Endothelial cell of umbilical vein (primary cell): ENCODE data around the gene AMN. TPM values are rescaled to one million over a fixed set of nuclear protein-coding genes. Genes with fewer than 3 reads are reported as not detected.

ENCODE experiments used
- BruUV-seq: library from RNA; stranded (reverse); fragments of 400-500 nt; replicated peaks from 2 replicates; lab custom pipeline; 2021; lab: Mats Ljungman, UMichigan
- CTCF ChIA-PET: fragments of 300-600, 350-600 bp; sonication (Branson Sonifier 250); formaldehyde crosslinking; loops from one replicate; lab custom pipeline; 2021; ENCODE audit warnings: antibody characterized with exemption, inconsistent platforms; lab: Charles Lee
- POLR2A ChIA-PET: fragments of 300-600, 350-600 bp; sonication (Branson Sonifier 250); formaldehyde crosslinking; loops from one replicate; lab custom pipeline; 2021; ENCODE audit warnings: antibody characterized with exemption, inconsistent platforms; lab: Charles Lee
- DNase-seq: peaks from one replicate; pipeline ENCODE4 v3.0.0-alpha.2; 2011; ENCODE audit warnings: low read depth, low spot score
- FAIRE-seq: peaks from 2 replicates; lab custom pipeline; 2011; peaks lifted over from hg19 to GRCh38; lab: Jason Lieb, UNC
- H2AFZ ChIP-seq: 2 replicates; pipeline ENCODE4 v1.6.0; 2012; ENCODE audit warnings: low read depth, low read length, control low read depth, inconsistent platforms
- H3K27ac ChIP-seq: 2 replicates; pipeline ENCODE4 v1.5.1; 2011; ENCODE audit warnings: low read depth, mild to moderate bottlenecking, control low read depth, low read length, moderate library complexity; ENCODE audit not compliant: insufficient read depth
- H3K27me3 ChIP-seq, 2 experiments: 2 replicates each; pipeline versions ENCODE4 v1.6.0 to v1.6.1; 2011; ENCODE audit warnings: low read length in 2 of 2, mixed read lengths in 1 of 2; ENCODE audit not compliant: control insufficient read depth in 2 of 2, insufficient read depth in 2 of 2
- H3K36me3 ChIP-seq, 2 experiments: 2 replicates in 1 of 2; 3 replicates in 1 of 2; pipeline ENCODE4 v1.5.1; 2011; ENCODE audit warnings: low read length in 2 of 2, mild to moderate bottlenecking in 1 of 2, moderate library complexity in 1 of 2; ENCODE audit not compliant: control insufficient read depth in 2 of 2, insufficient read depth in 2 of 2; ENCODE audit errors: extremely low read depth in 1 of 2
- H3K4me1 ChIP-seq: 3 replicates; pipeline ENCODE4 v1.5.1; 2011; ENCODE audit warnings: mild to moderate bottlenecking, low read length; ENCODE audit not compliant: control insufficient read depth, insufficient read depth; ENCODE audit errors: extremely low read depth
- H3K4me2 ChIP-seq: 2 replicates; pipeline ENCODE4 v1.6.1; 2011; ENCODE audit warnings: low read length, control low read depth, mixed read lengths; ENCODE audit not compliant: insufficient read depth
- H3K4me3 ChIP-seq, 3 experiments: fragments of 200-600 bp in 1 of 3; sonication (generic), shearing (Covaris generic) in 1 of 3; replicated peaks in 1 of 3; 2 replicates each; pipeline ENCODE4 v1.5.1; 2011 to 2016; ENCODE audit warnings: control low read depth in 3 of 3, low read length in 3 of 3, mild to moderate bottlenecking in 2 of 3, inconsistent platforms in 1 of 3, low read depth in 1 of 3, moderate library complexity in 1 of 3; ENCODE audit not compliant: insufficient read depth in 1 of 3
- H3K79me2 ChIP-seq: 2 replicates; pipeline ENCODE4 v1.6.0; 2012; ENCODE audit warnings: low read length, inconsistent platforms; ENCODE audit not compliant: control insufficient read depth, insufficient read depth
- H3K9ac ChIP-seq: replicated peaks from 2 replicates; pipeline ENCODE3; 2011; ENCODE audit warnings: low read length, control low read depth; ENCODE audit not compliant: insufficient read depth; ENCODE audit errors: extremely low read depth
- H3K9me1 ChIP-seq: replicated peaks from 3 replicates; pipeline ENCODE4 v1.6.0; 2011; ENCODE audit warnings: mild to moderate bottlenecking, low read length; ENCODE audit not compliant: control insufficient read depth, insufficient read depth; ENCODE audit errors: extremely low read depth
- H3K9me3 ChIP-seq: replicated peaks from 2 replicates; pipeline ENCODE4 v1.5.1; 2012; ENCODE audit warnings: low read length, inconsistent platforms; ENCODE audit not compliant: control insufficient read depth, insufficient read depth
- H4K20me1 ChIP-seq: replicated peaks from 2 replicates; pipeline ENCODE3; 2011; ENCODE audit warnings: mild to moderate bottlenecking, low read length; ENCODE audit not compliant: control insufficient read depth, insufficient read depth; ENCODE audit errors: extremely low read depth
- CTCF ChIP-seq, 2 donors: IDR thresholded peaks; 1 replicate in 1 of 2; 2 replicates in 1 of 2; pipeline ENCODE4 v1.5.1; 2011; ENCODE audit warnings: low read length in 2 of 2, mild to moderate bottlenecking in 2 of 2, moderate library complexity in 2 of 2, control low read depth in 1 of 2, inconsistent platforms in 1 of 2, low read depth in 1 of 2; ENCODE audit not compliant: insufficient read depth in 1 of 2; ENCODE audit errors: extremely low read depth in 1 of 2
- FOS ChIP-seq: IDR thresholded peaks from 2 replicates; pipeline ENCODE4 v1.6.1; 2011; ENCODE audit warnings: mild to moderate bottlenecking, low read length, moderate library complexity, borderline replicate concordance; ENCODE audit not compliant: insufficient read depth
- GATA2 ChIP-seq: IDR thresholded peaks from 2 replicates; pipeline ENCODE4 v1.7.0; 2011; ENCODE audit warnings: low read depth, mild to moderate bottlenecking, moderate library complexity, mixed read lengths, low read length; ENCODE audit not compliant: insufficient read length, insufficient read depth
- JUN ChIP-seq: IDR thresholded peaks from 2 replicates; pipeline ENCODE4 v1.6.1; 2011; ENCODE audit warnings: borderline replicate concordance, low read depth; ENCODE audit not compliant: insufficient read length, insufficient read depth
- MAX ChIP-seq: IDR thresholded peaks from 2 replicates; pipeline ENCODE4 v1.6.1; 2011; ENCODE audit not compliant: insufficient read depth, insufficient read length
- MYC ChIP-seq: IDR thresholded peaks from one replicate; pipeline ENCODE4 v1.6.1; 2011; ENCODE audit warnings: mild to moderate bottlenecking, low read depth, low read length
- POLR2A ChIP-seq: IDR thresholded peaks from 2 replicates; pipeline ENCODE4 v1.6.1; 2012; ENCODE audit warnings: low read depth, mild to moderate bottlenecking, control low read depth, low read length
- dilution Hi-C: fragments of 300-500 bp; cut with MboI; formaldehyde crosslinking; loops from one replicate; pipeline ENCODE4 v1.15.0; 2019; ENCODE audit warnings: low sequenced_read_pairs; ENCODE audit not compliant: extremely low pct_ligation_motif_present
- intact Hi-C: fragments of 100-400 bp; cut with micrococcal nuclease; formaldehyde crosslinking; loops from one replicate; pipeline ENCODE4 v1.10.0; 2022
- polyA plus RNA-seq, 4 experiments: library from polyadenylated mRNA; depleted of rRNA in 3 of 4; stranded (reverse) in 3 of 4; unstranded in 1 of 4; fragments of >200 nt; gene quantifications; 2 replicates each; pipeline versions ENCODE4 v1.2.1 to v1.2.3, GENCODE V29; 2011 to 2012; ENCODE audit warnings: missing spikeins in 1 of 4
- total RNA-seq: library from RNA; stranded (reverse); gene quantifications from 2 replicates; pipeline ENCODE4 v1.2.3, GENCODE V29; 2021

AMN gene
- total and polyA plus RNA-seq, 2 donors (not counting 3 experiments of a cell fraction or from before 2014, with no cell fraction given), result 0.03 TPM; not detected in 1

DNA sequence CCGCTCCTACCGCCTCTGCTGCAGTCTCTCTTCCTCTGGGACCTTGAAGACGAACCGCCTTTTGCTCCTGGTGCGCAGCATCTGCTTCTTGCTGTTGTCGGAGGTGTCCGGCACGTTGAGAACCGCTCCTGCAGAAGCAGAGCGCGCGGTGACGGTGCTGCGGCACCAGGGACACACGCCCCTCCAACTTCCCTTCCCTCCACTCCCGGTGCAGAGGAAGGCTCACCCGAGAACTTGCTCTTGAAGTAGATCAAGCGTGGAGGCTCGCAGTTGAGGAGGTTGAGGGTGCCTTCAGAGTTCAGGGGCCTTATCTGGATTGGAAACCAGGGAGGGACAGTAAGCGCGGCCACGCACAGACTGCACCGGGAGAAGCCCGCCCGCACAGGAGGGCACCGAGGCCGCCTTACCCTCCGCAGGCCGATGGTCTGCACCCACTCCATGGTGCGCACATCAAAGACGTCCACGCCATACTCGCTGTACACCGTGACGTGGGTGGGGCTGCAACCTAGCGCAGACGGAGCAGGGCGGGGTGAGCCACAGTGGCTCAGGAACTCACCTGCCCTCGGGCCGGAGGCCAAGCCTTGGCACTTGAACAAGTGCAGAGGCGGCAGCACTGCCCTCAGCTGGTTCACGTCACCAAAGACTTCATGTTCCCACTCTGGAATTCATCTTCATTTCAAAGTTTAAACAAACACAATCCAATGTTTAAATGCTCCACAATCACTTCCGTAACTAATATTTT, 17.5 kb downstream of the AMN start:
- CTCF ChIA-PET, result interaction anchor here (1.2 kb wide), 1 partner anchor 245 kb away, joined by 4 read pairs; no protein-coding TSS in a partner anchor

GRCh38 chr14:102940729-102941362, 18.4 kb downstream of the AMN start:
- dilution Hi-C loops, result no loop called here
- ChIA-PET CTCF (interaction anchor here (1.2 kb wide), 1 partner anchor 246 kb away, joined by 4 read pairs; no protein-coding TSS in a partner anchor), POLR2A (no interaction called here)
- Histone ChIP-seq H3K4me1 (no peaks in the 10 kb centered on the region), H3K9me1 (no peaks in the 10 kb centered on the region), H2AFZ (no peak overlapping the region), H3K4me3 (no peak overlapping the region), H4K20me1 (no peaks in the 10 kb centered on the region), H3K36me3 (peaks cover 16 to 76% of the 10 kb centered on the region in 2 experiments), H3K9me3 (no peaks in the 10 kb centered on the region), H3K79me2 (no peaks in the 10 kb centered on the region), H3K9ac (no peak overlapping the region), H3K4me2 (no peak overlapping the region), H3K27ac (no peak overlapping the region), H3K27me3 (no peaks in the 10 kb centered on the region)
- FAIRE-seq (no peak), DNase-seq (no peak)
- intact Hi-C loops, result no loop called here
- TF ChIP-seq POLR2A (no peak), CTCF (IDR thresholded peaks at IDR 0.05; ENCODE audit: extremely low read depth in 1 of 2, insufficient read depth in 1 of 2, low read depth in 1 of 2, low read length in 2 of 2) (no peak), MAX (no peak), JUN (no peak), MYC (no peak), FOS (no peak)
- no TSS peak for BruUV-seq

More for the DNA sequence above, 17.5 kb downstream of the AMN start:
- Histone ChIP-seq H3K4me1 (no peaks in the 10 kb centered on the region), H3K27me3 (no peaks in the 10 kb centered on the region), H3K9me1 (no peaks in the 10 kb centered on the region), H3K9ac (no peak overlapping the region), H4K20me1 (no peaks in the 10 kb centered on the region), H3K4me2 (no peak overlapping the region), H3K36me3 (peaks cover 16 to 68% of the 10 kb centered on the region in 2 experiments), H3K79me2 (no peaks in the 10 kb centered on the region), H3K9me3 (no peaks in the 10 kb centered on the region), H3K27ac (no peak overlapping the region), H3K4me3 (no peak overlapping the region), H2AFZ (no peak overlapping the region)
- intact Hi-C loops, result no loop called here
- TF ChIP-seq JUN (no peak), MAX (no peak), POLR2A (no peak), GATA2 (no peak), FOS (no peak)
- DNase-seq, result no peak
- no TSS peak for BruUV-seq
- FAIRE-seq, result no peak
- POLR2A ChIA-PET, result no interaction called here
- dilution Hi-C loops, result no loop called here
